T-helper 2 cell treated with Interferon-gamma antibody and Interleukin-4, amounts not matched to agents 100 ng/mL and 5 ng/mL, for 36 hours (primary cell): ENCODE results near the gene MAGI2. TPM values are rescaled to one million over a fixed set of nuclear protein-coding genes. Genes with fewer than 3 reads are reported as not detected.

Source experiments
- intact Hi-C: fragments of 100-400 bp; cut with micrococcal nuclease; formaldehyde crosslinking; loops from one replicate; pipeline ENCODE4 v1.15.1; 2023
- total RNA-seq: library from RNA; stranded (reverse); gene quantifications from 2 replicates; pipeline ENCODE4 v1.2.3, GENCODE V29; 2022

Gene MAGI2
- total RNA-seq, 1 donor from 2014 or later: not detected

DNA sequence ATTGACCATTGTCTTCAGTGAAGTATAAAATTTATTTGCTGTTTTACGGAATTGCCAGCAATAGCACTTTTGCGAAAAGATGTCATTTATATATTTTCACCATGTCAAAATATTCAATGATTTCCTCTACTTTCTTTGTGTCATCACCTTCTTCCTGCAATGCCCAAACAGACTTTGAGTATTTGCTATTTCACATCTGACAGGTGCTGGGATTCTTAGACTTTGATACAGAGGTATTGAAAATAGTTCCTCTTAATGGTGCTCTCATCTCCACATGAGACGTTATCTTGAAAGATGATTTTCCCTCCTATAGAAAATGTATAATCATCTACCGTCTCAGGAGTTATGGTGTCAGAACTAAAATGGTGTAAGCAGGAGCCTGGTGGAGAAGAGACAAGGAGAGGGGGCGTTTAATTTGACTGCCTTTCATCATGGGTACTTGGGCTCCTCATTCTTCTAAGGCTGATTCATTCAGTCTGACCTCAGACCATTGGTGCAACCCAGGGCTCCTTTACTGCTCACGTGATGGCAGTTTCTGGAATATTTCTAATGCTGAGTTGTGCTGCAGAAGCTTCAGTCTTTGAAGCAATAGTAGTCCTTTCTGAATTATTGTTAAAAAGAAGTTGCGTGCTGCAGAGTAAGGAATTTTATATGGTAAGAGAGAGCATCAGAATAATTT lies 1250.3 kb downstream of the MAGI2 start:
- intact Hi-C loops: no loop called here

GRCh38 chr7:78198756-78199155 lies 1254.7 kb downstream of the MAGI2 start:
- intact Hi-C loops: no loop called here

DNA sequence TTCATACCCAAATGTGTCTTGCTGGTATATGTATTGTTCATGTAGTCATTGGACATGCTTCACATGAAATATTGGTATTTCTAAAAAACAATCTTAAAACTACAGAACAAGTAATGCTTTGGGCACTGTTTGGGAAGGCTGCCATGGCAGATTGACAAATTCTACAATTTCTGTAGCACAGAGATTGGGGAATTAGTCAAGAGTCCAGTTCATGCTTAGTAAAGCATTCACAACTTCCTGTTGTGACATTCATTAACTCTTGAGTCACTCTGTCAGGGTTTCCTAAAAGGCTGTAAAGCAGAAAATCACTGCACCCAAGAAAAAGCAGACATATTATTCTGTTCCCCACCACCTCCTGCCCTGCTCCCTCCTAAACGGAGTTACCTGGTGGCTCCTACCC lies 1256.0 kb downstream of the MAGI2 start:
- intact Hi-C loops: no loop called here

- intact Hi-C loops: no loop called here
These were observed 1258.2 kb downstream of the MAGI2 start for GRCh38 chr7:78195281-78195680.

- intact Hi-C loops: no loop called here
These were observed 1258.9 kb downstream of the MAGI2 start for GRCh38 chr7:78194611-78195010.

GRCh38 chr7:78191475-78192079 lies 1261.9 kb downstream of the MAGI2 start:
- intact Hi-C loops: no loop called here

DNA sequence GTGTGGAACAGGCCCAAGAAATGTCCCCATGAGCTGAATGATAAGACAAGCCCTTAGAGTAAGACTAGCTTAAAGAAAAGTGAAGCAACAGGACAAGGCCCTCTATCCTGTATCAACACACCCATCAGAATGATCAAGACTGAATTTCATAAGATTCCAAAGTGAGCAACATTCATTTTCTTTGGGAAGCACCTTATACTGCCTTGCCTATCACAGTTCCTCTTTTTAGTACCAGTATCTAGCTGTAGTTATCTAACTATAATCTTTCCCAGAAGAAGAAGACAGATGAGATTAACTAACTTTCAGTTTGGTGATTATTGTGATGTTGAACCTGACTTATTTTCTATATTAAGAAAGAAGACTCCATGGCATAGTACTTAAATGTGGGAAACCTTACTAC lies 1263.7 kb downstream of the MAGI2 start:
- intact Hi-C loops: no loop called here

GRCh38 chr7:78185149-78185745 lies 1268.2 kb downstream of the MAGI2 start:
- intact Hi-C loops: no loop called here

GRCh38 chr7:78184299-78184698 lies 1269.2 kb downstream of the MAGI2 start:
- intact Hi-C loops: no loop called here

DNA sequence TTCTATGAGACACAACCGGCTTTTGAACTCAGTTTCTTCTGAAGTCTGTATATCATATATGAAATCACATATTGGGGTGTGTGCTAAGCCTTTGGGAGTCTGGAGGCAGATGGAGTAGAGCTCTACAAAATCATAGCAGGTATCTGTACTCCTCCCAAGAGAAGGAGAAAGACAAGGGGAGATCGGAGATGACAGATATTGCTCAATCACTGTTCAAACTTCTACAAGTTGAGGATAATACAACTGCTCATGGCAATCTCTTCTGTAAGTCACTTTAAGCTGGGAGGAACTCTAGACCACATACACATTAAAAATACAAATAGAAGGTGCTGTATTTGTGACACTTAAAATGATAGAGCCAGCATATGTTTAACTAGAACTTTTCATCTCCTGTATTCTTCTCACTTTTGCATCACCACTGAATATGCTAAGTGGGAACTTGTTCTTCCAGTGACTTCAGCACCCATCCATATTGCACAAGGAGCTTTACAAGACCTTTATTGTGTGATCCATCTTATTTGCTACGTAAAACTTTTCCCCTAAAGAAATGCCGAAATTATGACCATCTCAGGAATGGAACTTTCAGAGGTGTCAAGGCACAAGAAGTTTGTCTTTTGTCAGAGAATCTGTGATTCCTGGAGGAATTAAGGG lies 1273.5 kb downstream of the MAGI2 start:
- intact Hi-C loops: no loop called here

DNA sequence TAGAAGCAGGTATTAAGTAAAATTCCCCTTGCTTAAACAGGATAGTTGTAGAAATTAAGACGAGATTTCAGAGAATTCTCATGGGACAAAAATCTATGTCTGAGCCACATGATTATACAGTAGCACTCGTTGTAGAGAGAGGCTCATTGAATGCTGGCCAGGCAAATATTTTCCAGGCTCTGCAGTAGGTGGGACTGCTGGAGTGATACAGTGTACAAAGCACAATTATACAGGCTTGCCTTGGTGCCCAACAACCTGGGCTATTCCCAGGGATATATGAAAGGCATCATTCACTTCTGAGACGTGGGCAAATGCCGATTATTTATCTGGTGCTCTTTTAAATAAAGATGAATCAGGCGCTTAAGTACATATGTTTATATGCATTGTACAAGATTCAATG lies 1274.3 kb downstream of the MAGI2 start:
- intact Hi-C loops: no loop called here

DNA sequence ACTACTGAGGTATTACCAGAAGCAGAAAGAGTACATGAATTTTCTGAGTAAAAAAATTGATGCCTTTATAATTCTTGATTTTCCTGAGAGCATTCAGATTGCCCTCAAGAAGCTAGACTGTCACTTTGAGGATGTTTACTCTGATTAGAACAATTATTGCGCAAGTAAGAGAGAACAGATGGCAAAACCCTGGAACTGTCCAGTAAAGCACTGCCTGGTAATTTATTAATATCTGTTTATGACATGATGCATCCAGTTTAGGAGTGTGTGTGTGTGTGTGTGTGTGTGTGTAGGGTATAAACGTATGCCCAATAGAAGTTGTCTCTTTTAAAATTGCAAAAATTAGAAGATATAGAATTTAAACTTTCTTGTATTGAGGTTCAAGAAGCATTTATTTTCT lies 1275.1 kb downstream of the MAGI2 start:
- intact Hi-C loops: no loop called here

DNA sequence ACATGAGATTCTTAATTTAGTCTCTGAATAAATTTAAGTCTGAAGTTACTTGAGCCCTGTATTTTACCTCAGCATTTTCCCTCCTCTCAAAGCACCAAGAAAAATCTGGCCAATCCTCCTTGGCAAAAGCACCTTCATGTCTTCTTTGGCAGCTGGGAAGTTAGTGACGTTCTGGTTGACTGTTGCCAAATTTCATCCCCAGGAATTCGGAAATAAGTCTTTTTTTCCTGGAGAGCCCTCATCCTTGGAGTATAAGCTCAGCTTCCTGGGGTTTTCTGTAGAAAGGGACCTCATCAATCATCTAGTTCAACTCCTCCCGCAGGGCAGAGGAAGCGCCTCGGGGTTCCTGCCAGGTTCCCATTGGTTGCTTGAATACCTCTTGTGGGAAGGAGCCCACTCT lies 1277.3 kb downstream of the MAGI2 start:
- intact Hi-C loops: no loop called here

DNA sequence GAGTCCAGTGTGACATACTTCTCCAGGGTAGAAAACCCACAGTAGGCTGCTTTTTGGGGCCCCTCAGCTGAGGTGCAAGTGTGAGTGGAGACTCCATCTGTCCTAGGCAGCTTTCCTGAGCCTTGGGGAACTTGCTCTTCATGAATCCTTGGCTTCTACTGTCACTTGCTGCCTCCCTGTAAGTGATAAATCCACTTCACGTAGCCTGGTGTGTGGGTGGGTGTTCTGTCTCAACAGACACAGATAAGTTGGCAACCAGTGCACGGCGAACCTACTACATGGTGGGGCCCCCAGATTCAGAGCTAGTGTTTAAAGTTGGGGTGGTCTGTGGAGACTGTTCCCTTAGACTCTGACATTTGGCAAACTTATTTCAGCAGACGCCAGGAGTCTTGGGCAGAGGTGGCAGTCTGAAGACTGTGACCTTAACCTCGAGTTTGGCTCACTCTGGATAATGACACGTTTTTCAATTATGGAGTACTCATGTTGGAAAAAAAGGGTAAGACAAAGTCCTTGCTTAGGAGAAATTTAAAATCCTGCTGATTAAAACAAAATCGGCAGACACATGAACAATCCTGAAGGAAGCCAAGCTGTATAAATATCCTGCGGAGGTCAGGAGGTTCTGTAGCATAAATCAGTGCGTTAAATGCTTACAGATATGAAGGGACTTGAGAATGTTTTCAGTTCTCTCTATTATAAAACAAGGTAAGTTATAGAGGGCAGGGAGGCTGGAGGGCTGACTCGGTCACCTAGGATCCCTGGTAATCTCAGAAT lies 1278.0 kb downstream of the MAGI2 start:
- intact Hi-C loops: no loop called here

GRCh38 chr7:78173666-78174065 lies 1279.8 kb downstream of the MAGI2 start:
- intact Hi-C loops: no loop called here

DNA sequence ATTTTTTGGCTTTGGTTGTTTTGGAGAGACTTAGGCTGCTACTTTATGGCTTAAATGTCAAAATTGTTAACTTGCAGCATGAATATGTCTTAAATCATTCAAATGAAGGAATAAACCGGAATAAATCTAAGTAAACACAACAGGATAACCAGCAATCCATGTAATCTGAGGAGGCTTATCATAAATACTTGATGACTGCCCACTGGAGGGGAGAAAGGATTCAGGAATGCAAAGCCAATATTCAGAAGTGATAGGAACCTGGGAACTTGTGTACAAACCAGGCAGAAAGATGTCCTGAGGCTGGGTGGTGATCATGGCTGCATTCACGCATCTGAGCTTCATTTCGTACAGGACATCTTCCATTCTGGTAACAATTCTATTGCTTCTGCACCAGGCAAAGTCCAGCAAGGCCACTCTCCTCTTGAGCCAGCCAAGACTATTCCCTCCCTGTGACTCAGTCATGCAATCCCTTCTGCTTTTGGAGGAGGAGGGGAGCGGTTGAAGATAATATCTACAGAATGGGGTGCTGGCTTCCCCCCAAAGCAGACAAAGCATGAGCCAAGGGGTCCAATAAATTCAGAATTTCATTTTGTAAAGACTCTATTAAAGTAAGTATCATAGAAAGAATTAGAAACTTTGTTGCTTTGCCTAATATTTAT lies 1280.4 kb downstream of the MAGI2 start:
- intact Hi-C loops: no loop called here

DNA sequence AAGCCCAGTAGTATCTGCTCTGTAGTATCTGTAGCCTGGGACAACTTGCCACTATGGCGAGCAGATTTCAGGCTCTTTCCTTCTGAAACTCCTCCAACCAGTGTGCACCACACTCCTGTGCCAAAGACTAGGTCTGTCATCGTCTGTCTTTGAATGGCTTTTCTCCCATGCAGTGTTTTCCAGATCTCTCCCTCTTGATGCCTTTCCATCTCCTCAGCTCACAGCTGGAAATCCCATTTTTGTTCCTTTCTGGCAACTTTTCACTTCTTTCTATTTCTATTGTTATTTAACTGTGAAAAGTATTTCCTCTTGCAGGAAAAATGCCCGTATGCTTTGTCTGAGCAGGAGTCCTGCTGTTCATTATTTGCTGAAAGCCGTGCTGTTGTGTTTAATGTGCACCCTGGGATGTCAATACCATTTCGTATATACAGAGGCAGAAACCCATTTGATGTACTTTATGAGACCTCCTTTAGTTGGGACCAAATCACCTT lies 1281.2 kb downstream of the MAGI2 start:
- intact Hi-C loops: no loop called here

DNA sequence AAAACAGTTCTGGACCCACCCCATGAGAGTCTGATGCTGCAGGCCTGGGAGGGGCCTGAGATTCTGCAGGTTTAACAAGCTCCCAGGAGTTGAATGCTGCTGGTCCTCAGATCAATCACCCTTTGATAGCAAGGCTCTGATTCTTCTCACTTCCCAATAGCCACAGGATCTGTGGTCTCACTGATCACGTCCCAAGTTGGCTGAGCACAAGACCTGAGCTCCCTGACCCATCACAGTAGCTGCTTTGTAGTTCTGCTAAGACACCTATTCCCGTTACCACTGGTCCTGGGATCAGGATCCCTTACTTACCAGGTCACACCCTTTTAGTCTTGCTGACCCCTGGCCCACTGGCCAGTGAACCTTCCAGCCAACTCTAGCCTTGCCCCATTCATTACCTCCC lies 1282.1 kb downstream of the MAGI2 start:
- intact Hi-C loops: no loop called here

- intact Hi-C loops: no loop called here
These were observed 1282.7 kb downstream of the MAGI2 start for GRCh38 chr7:78170815-78171214.

GRCh38 chr7:78169992-78170391 lies 1283.5 kb downstream of the MAGI2 start:
- intact Hi-C loops: no loop called here

- intact Hi-C loops: no loop called here
These were observed 1284.6 kb downstream of the MAGI2 start for GRCh38 chr7:78168865-78169264.
